ENCODE results near the gene KRT2.

DNA sequence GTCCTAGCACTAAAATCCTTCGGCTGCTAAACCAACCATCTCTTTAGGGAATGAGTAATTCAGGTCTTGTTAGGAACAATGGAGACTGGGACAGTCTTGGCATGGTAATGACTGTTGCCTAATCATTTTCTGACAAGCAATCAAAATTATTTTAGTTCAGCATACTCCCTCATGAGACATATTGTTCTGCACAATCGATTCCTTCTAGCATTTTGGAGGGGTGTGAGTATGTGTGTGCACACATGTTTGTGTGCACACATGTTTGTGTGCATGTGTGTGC is 30.3 kb upstream of the KRT2 start:
- TF ChIP-seq POLR2A (IDR thresholded peaks at IDR 0.05; ENCODE audit: low read depth, low read length) (no peak), GATA2 (IDR thresholded peaks at IDR 0.05; ENCODE audit: insufficient read depth, insufficient read length, low read depth, low read length) (no peak), JUN (IDR thresholded peaks at IDR 0.05; ENCODE audit: borderline replicate concordance, insufficient read depth, insufficient read length, low read depth) (no peak)
- TF ChIP-seq, protein P1, sequence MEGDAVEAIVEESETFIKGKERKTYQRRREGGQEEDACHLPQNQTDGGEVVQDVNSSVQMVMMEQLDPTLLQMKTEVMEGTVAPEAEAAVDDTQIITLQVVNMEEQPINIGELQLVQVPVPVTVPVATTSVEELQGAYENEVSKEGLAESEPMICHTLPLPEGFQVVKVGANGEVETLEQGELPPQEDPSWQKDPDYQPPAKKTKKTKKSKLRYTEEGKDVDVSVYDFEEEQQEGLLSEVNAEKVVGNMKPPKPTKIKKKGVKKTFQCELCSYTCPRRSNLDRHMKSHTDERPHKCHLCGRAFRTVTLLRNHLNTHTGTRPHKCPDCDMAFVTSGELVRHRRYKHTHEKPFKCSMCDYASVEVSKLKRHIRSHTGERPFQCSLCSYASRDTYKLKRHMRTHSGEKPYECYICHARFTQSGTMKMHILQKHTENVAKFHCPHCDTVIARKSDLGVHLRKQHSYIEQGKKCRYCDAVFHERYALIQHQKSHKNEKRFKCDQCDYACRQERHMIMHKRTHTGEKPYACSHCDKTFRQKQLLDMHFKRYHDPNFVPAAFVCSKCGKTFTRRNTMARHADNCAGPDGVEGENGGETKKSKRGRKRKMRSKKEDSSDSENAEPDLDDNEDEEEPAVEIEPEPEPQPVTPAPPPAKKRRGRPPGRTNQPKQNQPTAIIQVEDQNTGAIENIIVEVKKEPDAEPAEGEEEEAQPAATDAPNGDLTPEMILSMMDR (IDR thresholded peaks at IDR 0.05; ENCODE audit: extremely low read depth in 1 of 2, insufficient read depth in 1 of 2, low read depth in 1 of 2, low read length in 2 of 2): no peak
- TF ChIP-seq, protein P2, sequence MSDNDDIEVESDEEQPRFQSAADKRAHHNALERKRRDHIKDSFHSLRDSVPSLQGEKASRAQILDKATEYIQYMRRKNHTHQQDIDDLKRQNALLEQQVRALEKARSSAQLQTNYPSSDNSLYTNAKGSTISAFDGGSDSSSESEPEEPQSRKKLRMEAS (IDR thresholded peaks at IDR 0.05; ENCODE audit: insufficient read depth, insufficient read length): no peak

Measured in endothelial cell of umbilical vein (primary cell).